ENCODE results near the gene ATP6V0B. TPM values are rescaled to one million over a fixed set of nuclear protein-coding genes. Genes with fewer than 3 reads are reported as not detected.
A peak's percentile ranks its signal among the peaks of the same experiment; 100 is the strongest.

Gene ATP6V0B
- total RNA-seq, 4 donors from 2014 or later: 70.1 to 169 (median 135) TPM

DNA sequence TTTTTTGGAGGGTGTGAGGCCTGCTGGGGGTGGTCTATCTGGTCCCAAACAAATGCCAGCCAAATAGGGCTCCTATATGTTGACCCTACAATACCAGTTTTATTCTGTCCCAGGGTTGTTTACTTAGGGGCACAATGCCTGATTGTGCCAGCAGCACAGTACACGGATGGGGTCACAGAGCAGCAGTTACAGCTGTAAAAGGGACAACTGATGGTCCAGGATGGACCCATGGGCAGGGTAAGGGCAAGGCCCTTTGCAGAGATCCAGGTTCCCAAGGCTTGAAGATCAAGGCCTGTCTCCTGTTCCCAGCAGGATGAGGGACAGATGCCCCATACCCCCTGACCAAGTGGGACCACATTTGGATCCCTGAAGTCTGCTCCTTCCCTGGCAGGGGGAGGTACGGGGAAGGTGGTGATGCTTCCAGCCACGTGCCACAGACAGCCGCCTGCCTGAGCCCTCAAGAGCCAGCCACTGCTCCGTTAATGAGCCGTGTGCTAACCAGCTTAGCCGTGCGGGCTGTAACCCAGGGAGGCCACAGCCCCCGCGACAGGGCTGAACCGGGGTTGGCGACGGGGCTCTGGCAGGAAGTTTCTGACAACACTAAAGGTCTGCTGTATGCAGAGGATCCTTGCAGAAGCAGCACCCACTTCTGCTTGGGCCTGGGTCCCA is 38.3 kb downstream of the ATP6V0B start:
- Histone ChIP-seq H3K4me3 (no peak overlapping the region), H3K27me3 (no peaks in the 10 kb centered on the region), H3K36me3 (peaks cover 0 to 47% (median 0%) of the 10 kb centered on the region in 3 donors), H3K4me1 (peaks cover 5 to 55% (median 14%) of the 10 kb centered on the region in 3 donors), H3K9me3 (no peaks in the 10 kb centered on the region), H3K27ac (peak overlapping the region in 2 of 4 donors; percentile 73 to 82)
- 50 to 83% methylated on average over 1 to 2 of the region's 13 CpGs for WGBS, 2 donors
- intact Hi-C loops (cut with DNase I): no loop called here
- DNase-seq: no peak
- TF ChIP-seq POLR2A (IDR thresholded peaks at IDR 0.05): no peak
- TF ChIP-seq, protein P1, sequence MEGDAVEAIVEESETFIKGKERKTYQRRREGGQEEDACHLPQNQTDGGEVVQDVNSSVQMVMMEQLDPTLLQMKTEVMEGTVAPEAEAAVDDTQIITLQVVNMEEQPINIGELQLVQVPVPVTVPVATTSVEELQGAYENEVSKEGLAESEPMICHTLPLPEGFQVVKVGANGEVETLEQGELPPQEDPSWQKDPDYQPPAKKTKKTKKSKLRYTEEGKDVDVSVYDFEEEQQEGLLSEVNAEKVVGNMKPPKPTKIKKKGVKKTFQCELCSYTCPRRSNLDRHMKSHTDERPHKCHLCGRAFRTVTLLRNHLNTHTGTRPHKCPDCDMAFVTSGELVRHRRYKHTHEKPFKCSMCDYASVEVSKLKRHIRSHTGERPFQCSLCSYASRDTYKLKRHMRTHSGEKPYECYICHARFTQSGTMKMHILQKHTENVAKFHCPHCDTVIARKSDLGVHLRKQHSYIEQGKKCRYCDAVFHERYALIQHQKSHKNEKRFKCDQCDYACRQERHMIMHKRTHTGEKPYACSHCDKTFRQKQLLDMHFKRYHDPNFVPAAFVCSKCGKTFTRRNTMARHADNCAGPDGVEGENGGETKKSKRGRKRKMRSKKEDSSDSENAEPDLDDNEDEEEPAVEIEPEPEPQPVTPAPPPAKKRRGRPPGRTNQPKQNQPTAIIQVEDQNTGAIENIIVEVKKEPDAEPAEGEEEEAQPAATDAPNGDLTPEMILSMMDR (IDR thresholded peaks at IDR 0.05): no peak

DNA sequence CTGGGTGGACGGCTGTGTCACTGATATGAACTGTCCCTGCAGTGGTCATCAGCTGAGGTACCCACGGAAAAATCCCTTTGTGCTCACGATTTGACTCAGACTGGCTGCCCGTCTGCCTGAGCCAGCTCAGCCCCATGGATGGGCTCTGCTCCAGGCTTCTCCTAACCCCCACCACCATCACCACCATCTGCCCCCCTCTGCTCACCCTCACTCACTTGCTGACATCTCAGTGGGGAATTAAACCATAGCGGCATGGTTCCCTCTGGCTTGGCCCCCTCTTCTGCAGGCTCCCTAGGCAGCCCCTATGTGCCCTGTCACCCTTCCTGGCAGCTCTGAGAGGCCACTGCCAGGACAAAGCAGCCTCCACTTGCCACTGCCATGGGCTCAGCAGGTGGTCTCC is 39.2 kb downstream of the ATP6V0B start:
- peaks cover 5 to 56% (median 14%) of the 10 kb centered on the region in 3 donors for H3K4me1 ChIP-seq
- DNase-seq: no peak
- no peaks in the 10 kb centered on the region for H3K9me3 ChIP-seq
- H3K27me3 ChIP-seq: no peaks in the 10 kb centered on the region
- peaks cover 0 to 52% (median 0%) of the 10 kb centered on the region in 3 donors for H3K36me3 ChIP-seq
- intact Hi-C loops (cut with DNase I): no loop called here
- H3K27ac ChIP-seq: peak overlapping the region; percentile 34 to 82 (median 70)
- H3K4me3 ChIP-seq: no peak overlapping the region
- TF ChIP-seq, protein P1 (IDR thresholded peaks at IDR 0.05): no peak
- no peak for TF ChIP-seq POLR2A (IDR thresholded peaks at IDR 0.05)
- 41 to 48% methylated on average over 4 to 5 of the region's 5 CpGs for WGBS, 2 donors

- no peaks in the 10 kb centered on the region for H3K9me3 ChIP-seq
- DNase-seq: no peak
- H3K36me3 ChIP-seq: peaks cover 0 to 51% (median 0%) of the 10 kb centered on the region in 3 donors
- no peak overlapping the region for H3K4me3 ChIP-seq
- TF ChIP-seq POLR2A (IDR thresholded peaks at IDR 0.05): no peak
- TF ChIP-seq, protein P1 (IDR thresholded peaks at IDR 0.05): no peak
- H3K4me1 ChIP-seq: peaks cover 5 to 61% (median 15%) of the 10 kb centered on the region in 3 donors
- intact Hi-C loops (cut with DNase I): no loop called here
- H3K27me3 ChIP-seq: no peaks in the 10 kb centered on the region
- WGBS, 2 donors: 55 to 82% methylated on average over 4 to 7 of the region's 8 CpGs
- peak overlapping the region; percentile 34 to 82 (median 70) for H3K27ac ChIP-seq
Observed at GRCh38 chr1:44014365-44015104, 39.8 kb downstream of the ATP6V0B start.

- TF ChIP-seq, protein P1 (IDR thresholded peaks at IDR 0.05): no peak
- TF ChIP-seq POLR2A (IDR thresholded peaks at IDR 0.05): no peak
- Histone ChIP-seq H3K4me1 (peaks cover 5 to 68% (median 22%) of the 10 kb centered on the region in 3 donors), H3K4me3 (no peak overlapping the region), H3K27me3 (no peaks in the 10 kb centered on the region), H3K27ac (peak overlapping the region in 3 of 4 donors; percentile 16 to 82 (median 73)), H3K9me3 (no peaks in the 10 kb centered on the region), H3K36me3 (peaks cover 0 to 44% (median 0%) of the 10 kb centered on the region in 3 donors)
- WGBS, 2 donors: 55 to 68% methylated on average over 2 of the region's 3 CpGs
- no peak for DNase-seq
- intact Hi-C loops (cut with DNase I): no loop called here
Observed at GRCh38 chr1:44015206-44015605, 40.4 kb downstream of the ATP6V0B start.
